Mesodermal cell (in vitro differentiated cells): ENCODE measurements around the gene KRT31. TPM values are rescaled to one million over a fixed set of nuclear protein-coding genes. Genes with fewer than 3 reads are reported as not detected.

Experiments used
- H3K27ac ChIP-seq: 2 replicates; pipeline ENCODE4 v1.7.0; 2013; ENCODE audit warnings: mild to moderate bottlenecking, low read depth, low read length, moderate library complexity; ENCODE audit not compliant: severe bottlenecking
- H3K36me3 ChIP-seq: 2 replicates; pipeline ENCODE4 v1.7.1; 2013; ENCODE audit warnings: mild to moderate bottlenecking, low read length, moderate library complexity; ENCODE audit not compliant: control insufficient read depth, insufficient read depth
- H3K4me1 ChIP-seq: one replicate; pipeline ENCODE4 v1.7.1; 2013; ENCODE audit warnings: mild to moderate bottlenecking, low read length; ENCODE audit not compliant: insufficient read depth, control insufficient read depth, poor library complexity, severe bottlenecking
- H3K4me3 ChIP-seq: 2 replicates; pipeline ENCODE4 v1.7.0; 2013; ENCODE audit warnings: low read length, control low read depth, mild to moderate bottlenecking; ENCODE audit not compliant: insufficient read depth, poor library complexity, severe bottlenecking; ENCODE audit errors: extremely low read depth
- H3K9me3 ChIP-seq: 2 replicates; pipeline ENCODE4 v1.7.1; 2013; ENCODE audit warnings: mild to moderate bottlenecking, low read length, moderate library complexity; ENCODE audit not compliant: control insufficient read depth
- WGBS, 2 experiments: methylation state at CpG; one replicate each; pipeline ENCODE4 v1.1.5; 2013; ENCODE audit warnings: missing lambda C conversion rate in 2 of 2; ENCODE audit not compliant: insufficient coverage in 2 of 2; 5-methylcytosine and 5-hydroxymethylcytosine counted together
- polyA plus RNA-seq, 2 experiments: library from polyadenylated mRNA; stranded (reverse); fragments of 50-300 nt; gene quantifications; one replicate each; pipeline ENCODE4 v1.2.3, GENCODE V29; 2013

The KRT31 gene
- not detected for polyA plus RNA-seq (2013, experiment 1 of 2)
- polyA plus RNA-seq (2013, experiment 2 of 2): not detected

GRCh38 chr17:41396996-41397660 is at the start of gene KRT31:
KRT31 (minus strand) TSS chr17:41397608; CDS start chr17:41397539, 69 bp downstream.
- no peak within 1 kb of the TSS for H3K27ac ChIP-seq
- no peak within 1 kb of the TSS for H3K4me3 ChIP-seq
- no peaks in the 10 kb centered on the region for H3K36me3 ChIP-seq
- 94 to 99% methylated on average over 7 to 11 of the region's 16 CpGs for WGBS, 2 experiments
- peaks cover 4% of the 10 kb centered on the region for H3K4me1 ChIP-seq
- H3K9me3 ChIP-seq: no peaks in the 10 kb centered on the region

GRCh38 chr17:41446806-41447205 is 49.4 kb upstream of the KRT31 start:
- no peaks in the 10 kb centered on the region for H3K36me3 ChIP-seq
- no peaks in the 10 kb centered on the region for H3K4me1 ChIP-seq
- no peak overlapping the region for H3K4me3 ChIP-seq
- WGBS, 2 experiments: no CpG with 5 or more reads among the region's 2 CpGs
- H3K9me3 ChIP-seq: peaks cover 4% of the 10 kb centered on the region
- no peak overlapping the region for H3K27ac ChIP-seq

GRCh38 chr17:41444640-41445039 is 47.2 kb upstream of the KRT31 start:
- no CpG with 5 or more reads among the region's 3 CpGs for WGBS, 2 experiments
- Histone ChIP-seq H3K9me3 (no peaks in the 10 kb centered on the region), H3K4me3 (no peak overlapping the region), H3K4me1 (no peaks in the 10 kb centered on the region), H3K27ac (no peak overlapping the region), H3K36me3 (no peaks in the 10 kb centered on the region)

- Histone ChIP-seq H3K4me3 (no peak overlapping the region), H3K36me3 (no peaks in the 10 kb centered on the region), H3K27ac (no peak overlapping the region), H3K9me3 (no peaks in the 10 kb centered on the region), H3K4me1 (no peaks in the 10 kb centered on the region)
- WGBS, 2 experiments: 71% methylated on average over 1 of the region's 1 CpG; no CpG with 5 or more reads in 1 of the 2 experiments
Measured at GRCh38 chr17:41444186-41444585, 46.8 kb upstream of the KRT31 start.

- Histone ChIP-seq H3K9me3 (no peaks in the 10 kb centered on the region), H3K4me3 (no peak overlapping the region), H3K27ac (no peak overlapping the region), H3K36me3 (no peaks in the 10 kb centered on the region), H3K4me1 (no peaks in the 10 kb centered on the region)
- 93 to 100% methylated on average over 1 to 3 of the region's 4 CpGs for WGBS, 2 experiments
Measured at GRCh38 chr17:41442739-41443138, 45.3 kb upstream of the KRT31 start.

- Histone ChIP-seq H3K36me3 (no peaks in the 10 kb centered on the region), H3K27ac (no peak within 1 kb of the TSS), H3K9me3 (no peaks in the 10 kb centered on the region), H3K4me1 (no peaks in the 10 kb centered on the region), H3K4me3 (no peak within 1 kb of the TSS)
- WGBS, 2 experiments: 93 to 95% methylated on average over 9 of the region's 10 CpGs
Measured at GRCh38 chr17:41440531-41441033, 43.2 kb upstream of the KRT31 start, which contains the start of gene KRT38. KRT38 (minus strand) TSS chr17:41440983; CDS start chr17:41440921, 62 bp downstream.

- Histone ChIP-seq H3K27ac (no peak overlapping the region), H3K36me3 (no peaks in the 10 kb centered on the region), H3K9me3 (no peaks in the 10 kb centered on the region), H3K4me3 (no peak overlapping the region), H3K4me1 (no peaks in the 10 kb centered on the region)
- 72 to 90% methylated on average over 4 to 5 of the region's 5 CpGs for WGBS, 2 experiments
Measured at GRCh38 chr17:41439375-41439774, 42.0 kb upstream of the KRT31 start.

GRCh38 chr17:41437769-41438168 is 40.4 kb upstream of the KRT31 start:
- no peaks in the 10 kb centered on the region for H3K9me3 ChIP-seq
- no peaks in the 10 kb centered on the region for H3K36me3 ChIP-seq
- H3K4me1 ChIP-seq: no peaks in the 10 kb centered on the region
- 81 to 90% methylated on average over 6 to 9 of the region's 9 CpGs for WGBS, 2 experiments
- no peak overlapping the region for H3K4me3 ChIP-seq
- no peak overlapping the region for H3K27ac ChIP-seq

GRCh38 chr17:41437254-41437653 is 39.8 kb upstream of the KRT31 start:
- H3K27ac ChIP-seq: no peak overlapping the region
- H3K4me1 ChIP-seq: no peaks in the 10 kb centered on the region
- no peak overlapping the region for H3K4me3 ChIP-seq
- WGBS, 2 experiments: 90 to 92% methylated on average over 5 to 6 of the region's 7 CpGs
- H3K9me3 ChIP-seq: no peaks in the 10 kb centered on the region
- no peaks in the 10 kb centered on the region for H3K36me3 ChIP-seq

GRCh38 chr17:41434415-41434814 is 37.0 kb upstream of the KRT31 start:
- Histone ChIP-seq H3K36me3 (no peaks in the 10 kb centered on the region), H3K4me1 (no peaks in the 10 kb centered on the region), H3K27ac (no peak overlapping the region), H3K4me3 (no peak overlapping the region), H3K9me3 (no peaks in the 10 kb centered on the region)
- 87 to 91% methylated on average over 4 of the region's 5 CpGs for WGBS, 2 experiments

GRCh38 chr17:41434005-41434404 is 36.6 kb upstream of the KRT31 start:
- peaks cover under 1% of the 10 kb centered on the region for H3K4me1 ChIP-seq
- H3K27ac ChIP-seq: no peak overlapping the region
- 87 to 95% methylated on average over 3 of the region's 4 CpGs for WGBS, 2 experiments
- no peaks in the 10 kb centered on the region for H3K9me3 ChIP-seq
- no peaks in the 10 kb centered on the region for H3K36me3 ChIP-seq
- no peak overlapping the region for H3K4me3 ChIP-seq
